Measurements from ENCODE around the gene SPAG5.

SPAG5 gene

DNA sequence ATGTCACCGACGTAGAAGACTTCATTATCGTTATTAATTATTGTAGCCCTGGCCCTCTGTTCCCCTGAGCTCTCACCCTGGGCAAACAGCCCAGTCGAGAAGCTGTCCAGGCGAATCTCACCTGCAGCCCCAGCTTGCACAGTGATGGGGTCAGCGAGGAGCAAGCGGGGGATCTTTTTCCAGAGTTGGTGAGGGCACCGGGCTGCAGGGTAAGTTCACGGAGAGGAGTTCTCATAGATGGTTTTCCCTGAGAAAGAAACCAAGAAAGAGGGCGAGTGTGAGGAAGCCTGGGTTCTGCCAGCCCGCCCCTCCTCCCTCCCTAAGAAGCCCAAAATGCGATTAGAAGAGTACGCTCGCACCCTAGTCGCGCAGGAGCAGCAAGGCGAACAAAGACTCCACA lies 436 bp downstream of the SPAG5 start:
- Histone ChIP-seq H3K36me3 (peaks cover 1 to 60% (median 35%) of the 10 kb centered on the region in 11 experiments; a peak in 20 of 22 replicates), H3K27ac (peak overlapping the region in 10 of 11 experiments; percentile 81 to 96 (median 89); a peak in 19 of 22 replicates), H3K4me1 (peaks cover 25 to 40% (median 31%) of the 10 kb centered on the region in 10 experiments), H3K9ac (peak overlapping the region; percentile 86 to 93 (median 91)), H3K4me3 (peak overlapping the region; percentile 67 to 89 (median 77)), H3K9me3 (replicated peaks in 1 of 11) (no peaks in the 10 kb centered on the region), H4K20me1 (peaks cover 0 to 7% (median 1%) of the 10 kb centered on the region in 11 experiments; a peak in 8 of 22 replicates), H3K27me3 (no peaks in the 10 kb centered on the region), H3K4me2 (peak overlapping the region; percentile 88 to 99 (median 95))
- no peak for TF ChIP-seq Cebpa-rat (IDR thresholded peaks at IDR 0.05)

GRCh38 chr17:28597606-28598383 lies 1.0 kb downstream of the SPAG5 start:
- Histone ChIP-seq H3K36me3 (peaks cover 7 to 64% (median 41%) of the 10 kb centered on the region in 11 experiments), H3K4me3 (peak overlapping the region; percentile 67 to 89 (median 77)), H3K9ac (peak overlapping the region; percentile 86 to 93 (median 91); a peak in 21 of 22 replicates), H3K27ac (peak overlapping the region in 9 of 11 experiments; percentile 81 to 96 (median 89); a peak in 18 of 22 replicates), H3K27me3 (no peaks in the 10 kb centered on the region), H4K20me1 (peaks cover 0 to 13% (median 6%) of the 10 kb centered on the region in 11 experiments; a peak in 9 of 22 replicates), H3K4me2 (peak overlapping the region; percentile 88 to 99 (median 95)), H3K4me1 (peaks cover 25 to 40% (median 31%) of the 10 kb centered on the region in 10 experiments), H3K9me3 (replicated peaks in 1 of 11) (no peaks in the 10 kb centered on the region)
- TF ChIP-seq Cebpa-rat (IDR thresholded peaks at IDR 0.05), result no peak

DNA sequence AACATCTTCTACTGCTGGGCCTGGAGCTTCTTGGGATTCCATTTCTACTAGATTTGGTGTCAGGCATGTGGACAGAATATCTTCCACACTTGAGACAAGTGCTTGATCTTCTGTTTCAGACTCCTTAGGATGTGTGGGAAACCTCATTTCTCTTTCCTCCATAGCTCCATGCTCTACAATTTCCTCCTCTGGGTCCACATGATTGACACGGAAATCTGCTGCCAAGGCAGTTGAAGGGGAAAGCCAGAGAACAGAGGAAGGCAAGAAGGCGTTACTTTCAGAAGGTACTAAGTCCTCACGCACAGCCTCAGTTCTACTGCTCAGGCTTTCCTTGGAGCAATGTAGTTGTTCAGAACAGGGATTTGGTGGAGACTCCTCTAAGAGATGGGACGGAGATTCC lies 6.6 kb downstream of the SPAG5 start:
- H3K9me3 ChIP-seq (replicated peaks in 1 of 11), result no peaks in the 10 kb centered on the region
- H3K4me2 ChIP-seq, result no peak overlapping the region
- no peak overlapping the region for H3K9ac ChIP-seq
- H3K4me1 ChIP-seq, result peaks cover 2 to 12% (median 4%) of the 10 kb centered on the region in 10 experiments; a peak in 19 of 20 replicates
- H3K27me3 ChIP-seq, result no peaks in the 10 kb centered on the region
- H3K36me3 ChIP-seq, result peaks cover 35 to 100% (median 94%) of the 10 kb centered on the region in 11 experiments
- no peak overlapping the region for H3K27ac ChIP-seq
- H4K20me1 ChIP-seq, result peaks cover 0 to 50% (median 25%) of the 10 kb centered on the region in 11 experiments; a peak in 13 of 22 replicates
- TF ChIP-seq Cebpa-rat (IDR thresholded peaks at IDR 0.05), result no peak
- H3K4me3 ChIP-seq, result no peak overlapping the region

DNA sequence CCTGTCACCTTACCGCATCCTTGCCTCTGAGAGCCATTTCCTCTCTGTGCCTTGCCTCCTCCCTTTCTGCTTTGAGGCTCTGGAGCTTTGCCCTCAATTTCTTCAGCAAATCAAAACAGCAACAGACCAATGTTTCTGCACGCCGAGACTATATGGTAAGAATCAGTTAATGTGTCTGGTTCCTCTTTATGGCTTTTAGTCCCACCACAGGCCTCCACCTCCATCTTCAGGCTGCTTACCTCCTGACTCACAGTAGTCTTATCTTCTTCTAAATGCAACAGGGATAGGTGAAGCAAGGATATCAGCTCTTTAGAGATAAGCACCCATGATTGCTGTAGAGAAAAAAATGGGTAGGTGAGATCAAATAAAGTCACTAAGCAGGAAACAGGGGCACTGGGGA lies 13.0 kb downstream of the SPAG5 start:
- H3K9me3 ChIP-seq (replicated peaks in 1 of 11), result no peaks in the 10 kb centered on the region
- no peaks in the 10 kb centered on the region for H3K27me3 ChIP-seq
- no peak overlapping the region for H3K27ac ChIP-seq
- no peak overlapping the region for H3K4me3 ChIP-seq
- H3K4me1 ChIP-seq, result no peaks in the 10 kb centered on the region
- no peak overlapping the region for H3K9ac ChIP-seq
- TF ChIP-seq Cebpa-rat (IDR thresholded peaks at IDR 0.05), result no peak
- H4K20me1 ChIP-seq, result peaks cover 0 to 51% (median 10%) of the 10 kb centered on the region in 11 experiments; a peak in 10 of 22 replicates
- peaks cover 57 to 99% (median 97%) of the 10 kb centered on the region in 11 experiments for H3K36me3 ChIP-seq
- H3K4me2 ChIP-seq, result no peak overlapping the region

GRCh38 chr17:28584434-28584833 lies 14.4 kb downstream of the SPAG5 start:
- H3K4me3 ChIP-seq, result no peak overlapping the region
- no peak overlapping the region for H3K9ac ChIP-seq
- peaks cover 61 to 99% (median 97%) of the 10 kb centered on the region in 11 experiments for H3K36me3 ChIP-seq
- no peak overlapping the region for H3K4me2 ChIP-seq
- no peaks in the 10 kb centered on the region for H3K9me3 ChIP-seq (replicated peaks in 1 of 11)
- peaks cover 0 to 51% (median 9%) of the 10 kb centered on the region in 11 experiments; a peak in 10 of 22 replicates for H4K20me1 ChIP-seq
- no peak overlapping the region for H3K27ac ChIP-seq
- H3K4me1 ChIP-seq, result no peaks in the 10 kb centered on the region
- no peak for TF ChIP-seq Cebpa-rat (IDR thresholded peaks at IDR 0.05)
- no peaks in the 10 kb centered on the region for H3K27me3 ChIP-seq

DNA sequence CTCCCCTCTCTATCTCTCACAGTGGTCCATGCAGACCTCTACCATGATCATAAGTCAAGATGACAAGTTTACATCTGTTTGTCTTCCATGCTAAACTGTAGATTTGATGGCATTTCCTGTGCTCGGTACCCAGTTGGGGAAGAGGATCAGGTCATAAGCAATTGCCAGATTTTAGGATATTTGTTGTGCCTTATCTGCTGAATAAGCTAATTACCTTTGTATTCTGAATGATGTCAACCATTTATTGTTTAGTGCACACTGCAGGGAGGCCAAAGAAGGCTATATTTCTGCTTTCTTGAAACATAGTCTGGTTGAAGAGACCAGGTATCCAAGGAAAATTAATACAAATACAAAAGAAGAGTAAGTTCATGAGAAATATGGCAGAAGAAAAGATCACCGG lies 16.3 kb downstream of the SPAG5 start:
- H3K4me3 ChIP-seq, result no peak overlapping the region
- no peaks in the 10 kb centered on the region for H3K27me3 ChIP-seq
- no peak overlapping the region for H3K9ac ChIP-seq
- TF ChIP-seq Cebpa-rat (IDR thresholded peaks at IDR 0.05), result no peak
- no peak overlapping the region for H3K4me2 ChIP-seq
- H3K36me3 ChIP-seq, result peaks cover 71 to 99% (median 97%) of the 10 kb centered on the region in 11 experiments
- H4K20me1 ChIP-seq, result peaks cover 0 to 34% (median 3%) of the 10 kb centered on the region in 11 experiments; a peak in 7 of 22 replicates
- H3K4me1 ChIP-seq, result peaks cover 0 to 2% (median under 1%) of the 10 kb centered on the region in 10 experiments; a peak in 9 of 20 replicates
- H3K9me3 ChIP-seq (replicated peaks in 1 of 11), result no peaks in the 10 kb centered on the region
- H3K27ac ChIP-seq, result no peak overlapping the region

- no peaks in the 10 kb centered on the region for H3K9me3 ChIP-seq (replicated peaks in 1 of 11)
- TF ChIP-seq Cebpa-rat (IDR thresholded peaks at IDR 0.05), result no peak
- H4K20me1 ChIP-seq, result peaks cover 0 to 29% (median 2%) of the 10 kb centered on the region in 11 experiments; a peak in 8 of 22 replicates
- no peak overlapping the region for H3K4me3 ChIP-seq
- no peak overlapping the region for H3K9ac ChIP-seq
- H3K27ac ChIP-seq, result no peak overlapping the region
- H3K36me3 ChIP-seq, result peaks cover 68 to 89% (median 86%) of the 10 kb centered on the region in 11 experiments
- no peak overlapping the region for H3K4me2 ChIP-seq
- peaks cover 7 to 12% (median 10%) of the 10 kb centered on the region in 10 experiments; a peak in 19 of 20 replicates for H3K4me1 ChIP-seq
- H3K27me3 ChIP-seq, result no peaks in the 10 kb centered on the region
These were observed 17.9 kb downstream of the SPAG5 start for GRCh38 chr17:28580959-28581358.

DNA sequence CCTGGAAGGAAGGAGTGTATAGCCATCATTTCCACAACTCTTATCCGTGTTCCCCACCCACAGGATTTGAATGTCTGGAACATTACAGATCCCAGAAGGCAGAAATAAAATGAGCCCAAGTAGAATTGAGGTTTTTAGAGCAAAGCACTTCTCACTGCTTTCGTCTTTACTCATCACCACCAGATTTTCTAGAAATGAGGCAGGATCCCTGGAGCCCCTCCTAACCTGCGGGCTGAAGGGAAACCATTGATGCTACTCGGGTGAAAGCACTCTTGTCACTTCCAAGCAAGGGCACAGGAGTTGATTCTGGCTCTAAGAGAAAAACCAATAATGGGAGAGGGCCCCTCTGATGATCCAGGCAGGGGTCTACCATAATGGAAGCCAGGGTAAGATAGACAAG lies 19.3 kb downstream of the SPAG5 start:
- H3K9ac ChIP-seq, result no peak overlapping the region
- no peaks in the 10 kb centered on the region for H3K27me3 ChIP-seq
- H3K36me3 ChIP-seq, result peaks cover 53 to 80% (median 76%) of the 10 kb centered on the region in 11 experiments
- peaks cover 16 to 25% (median 20%) of the 10 kb centered on the region in 10 experiments; a peak in 19 of 20 replicates for H3K4me1 ChIP-seq
- no peak overlapping the region for H3K4me2 ChIP-seq
- H3K4me3 ChIP-seq, result no peak overlapping the region
- H3K27ac ChIP-seq, result no peak overlapping the region
- TF ChIP-seq Cebpa-rat (IDR thresholded peaks at IDR 0.05), result no peak
- H4K20me1 ChIP-seq, result peaks cover 0 to 25% (median 6%) of the 10 kb centered on the region in 11 experiments; a peak in 8 of 22 replicates
- H3K9me3 ChIP-seq (replicated peaks in 1 of 11), result no peaks in the 10 kb centered on the region

Measured in BLaER1 treated with 17β-estradiol and CSF1 and Interleukin-3, amounts not matched to agents 10 nM and 100 nM (cell line).